Measurements from ENCODE around the gene HES1. TPM values are rescaled to one million over a fixed set of nuclear protein-coding genes. Genes with fewer than 3 reads are reported as not detected.

The HES1 gene
- total and polyA plus RNA-seq, 7 donors = 17.4 to 47.4 (median 28.4) TPM

DNA sequence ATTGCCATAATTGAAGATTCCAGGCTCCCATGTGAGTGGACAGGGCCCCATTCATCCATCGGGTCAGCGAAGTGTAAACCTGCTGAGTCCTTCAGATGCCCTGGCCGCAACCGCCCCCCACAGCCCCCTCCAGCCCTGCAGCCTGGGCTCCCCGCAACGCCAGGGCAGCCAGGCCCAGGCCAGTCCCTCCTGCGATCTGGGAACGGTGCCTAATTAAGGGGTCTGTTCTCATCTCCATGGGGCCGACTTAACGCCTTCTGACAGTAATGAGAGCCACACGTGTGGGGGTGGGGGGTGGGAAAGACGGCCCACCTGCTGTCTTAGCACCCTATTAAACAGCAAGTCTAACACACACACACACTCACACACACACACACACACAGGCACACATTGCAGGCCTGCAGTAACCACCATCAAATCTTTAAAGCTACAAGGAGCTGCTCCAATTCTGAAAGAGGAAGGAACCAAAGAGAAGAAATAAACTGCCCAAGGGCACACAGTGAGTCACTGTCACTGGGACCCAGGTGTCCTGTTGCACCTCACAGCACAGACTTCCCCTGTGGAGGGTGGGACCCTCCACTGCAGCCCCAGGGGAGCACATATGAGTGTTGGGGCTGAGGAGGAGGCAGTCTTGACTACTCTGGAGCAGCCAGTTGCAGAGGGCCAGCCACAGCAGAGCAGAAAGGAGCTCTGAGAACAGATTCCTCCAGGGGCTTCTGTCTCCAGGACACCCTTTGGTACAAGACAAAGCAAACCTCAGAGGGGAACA is 31.8 kb upstream of the HES1 start:
- DNase-seq = no peak
- Histone ChIP-seq H3K27me3 (no peaks in the 10 kb centered on the region), H3K4me3 (no peak overlapping the region), H3K9me3 (no peaks in the 10 kb centered on the region), H3K36me3 (no peaks in the 10 kb centered on the region), H3K4me1 (no peaks in the 10 kb centered on the region), H3K27ac (no peak overlapping the region)
- TF ChIP-seq, protein P1, sequence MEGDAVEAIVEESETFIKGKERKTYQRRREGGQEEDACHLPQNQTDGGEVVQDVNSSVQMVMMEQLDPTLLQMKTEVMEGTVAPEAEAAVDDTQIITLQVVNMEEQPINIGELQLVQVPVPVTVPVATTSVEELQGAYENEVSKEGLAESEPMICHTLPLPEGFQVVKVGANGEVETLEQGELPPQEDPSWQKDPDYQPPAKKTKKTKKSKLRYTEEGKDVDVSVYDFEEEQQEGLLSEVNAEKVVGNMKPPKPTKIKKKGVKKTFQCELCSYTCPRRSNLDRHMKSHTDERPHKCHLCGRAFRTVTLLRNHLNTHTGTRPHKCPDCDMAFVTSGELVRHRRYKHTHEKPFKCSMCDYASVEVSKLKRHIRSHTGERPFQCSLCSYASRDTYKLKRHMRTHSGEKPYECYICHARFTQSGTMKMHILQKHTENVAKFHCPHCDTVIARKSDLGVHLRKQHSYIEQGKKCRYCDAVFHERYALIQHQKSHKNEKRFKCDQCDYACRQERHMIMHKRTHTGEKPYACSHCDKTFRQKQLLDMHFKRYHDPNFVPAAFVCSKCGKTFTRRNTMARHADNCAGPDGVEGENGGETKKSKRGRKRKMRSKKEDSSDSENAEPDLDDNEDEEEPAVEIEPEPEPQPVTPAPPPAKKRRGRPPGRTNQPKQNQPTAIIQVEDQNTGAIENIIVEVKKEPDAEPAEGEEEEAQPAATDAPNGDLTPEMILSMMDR (IDR thresholded peaks at IDR 0.05) = no peak
- TF ChIP-seq POLR2AphosphoS5 (IDR thresholded peaks at IDR 0.05) (no peak), EP300 (IDR thresholded peaks at IDR 0.05) (no peak), POLR2A (IDR thresholded peaks at IDR 0.05) (no peak)
- intact Hi-C loops (cut with DNase I) = no loop called here
- WGBS, 2 donors = 56 to 64% methylated on average over 12 of the region's 12 CpGs

DNA sequence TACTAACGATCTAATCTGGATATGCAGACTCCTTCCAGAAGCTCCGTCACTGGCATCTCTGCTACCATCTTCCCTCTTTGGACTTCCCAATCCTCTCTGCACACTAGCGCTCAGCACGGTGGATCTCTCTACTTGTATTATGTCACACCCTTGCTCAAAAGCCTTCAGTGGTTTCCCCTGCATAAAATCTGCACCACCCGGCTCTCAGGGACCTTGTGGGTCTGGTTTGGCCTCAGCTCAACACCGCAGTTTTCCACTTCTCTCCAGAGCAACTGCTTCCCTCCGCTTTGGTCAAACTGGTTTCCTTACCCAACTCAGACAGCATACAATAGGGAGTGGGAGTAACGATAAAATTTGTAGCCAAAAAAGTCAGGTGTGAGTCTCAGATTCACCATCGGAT is 30.7 kb upstream of the HES1 start:
- DNase-seq = no peak

DNA sequence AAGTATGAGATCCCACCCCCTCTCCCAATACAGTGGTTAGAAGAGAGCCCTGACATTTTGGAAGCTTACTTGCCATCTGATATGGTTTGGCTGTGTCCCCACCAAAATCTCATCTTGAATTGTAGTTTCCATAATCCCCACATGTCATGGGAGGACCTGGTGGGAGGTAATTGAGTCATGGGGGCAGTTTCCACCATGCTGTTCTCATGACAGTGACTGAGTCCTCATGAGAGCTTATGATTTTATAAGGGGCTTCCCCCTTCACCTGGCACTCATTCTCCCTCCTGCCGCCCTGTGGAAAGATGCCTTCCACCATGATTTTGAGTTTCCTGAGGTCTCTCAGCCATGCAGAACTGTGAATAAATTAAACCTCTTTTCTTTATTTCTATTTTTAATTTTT is 28.8 kb upstream of the HES1 start:
- WGBS, 2 donors = 66 to 94% methylated on average over 1 of the region's 1 CpG
- Histone ChIP-seq H3K9me3 (no peaks in the 10 kb centered on the region), H3K4me3 (no peak overlapping the region), H3K4me1 (no peaks in the 10 kb centered on the region), H3K27ac (no peak overlapping the region), H3K36me3 (no peaks in the 10 kb centered on the region), H3K27me3 (no peaks in the 10 kb centered on the region)
- TF ChIP-seq POLR2AphosphoS5 (IDR thresholded peaks at IDR 0.05) (no peak), EP300 (IDR thresholded peaks at IDR 0.05) (no peak), POLR2A (IDR thresholded peaks at IDR 0.05) (no peak)
- TF ChIP-seq, protein P1 (IDR thresholded peaks at IDR 0.05) = no peak
- intact Hi-C loops (cut with DNase I) = no loop called here
- no peak for DNase-seq

More for the DNA sequence above, 30.7 kb upstream of the HES1 start:
- no peaks in the 10 kb centered on the region for H3K27me3 ChIP-seq
- H3K9me3 ChIP-seq = no peaks in the 10 kb centered on the region
- WGBS, 2 donors = 81 to 92% methylated on average over 9 of the region's 9 CpGs
- intact Hi-C loops (cut with DNase I) = no loop called here
- no peaks in the 10 kb centered on the region for H3K4me1 ChIP-seq
- TF ChIP-seq POLR2AphosphoS5 (IDR thresholded peaks at IDR 0.05) = no peak
- TF ChIP-seq, protein P1 (IDR thresholded peaks at IDR 0.05) = no peak
- no peak for TF ChIP-seq POLR2A (IDR thresholded peaks at IDR 0.05)
- TF ChIP-seq EP300 (IDR thresholded peaks at IDR 0.05) = no peak
- no peak overlapping the region for H3K4me3 ChIP-seq
- no peak overlapping the region for H3K27ac ChIP-seq
- no peaks in the 10 kb centered on the region for H3K36me3 ChIP-seq

DNA sequence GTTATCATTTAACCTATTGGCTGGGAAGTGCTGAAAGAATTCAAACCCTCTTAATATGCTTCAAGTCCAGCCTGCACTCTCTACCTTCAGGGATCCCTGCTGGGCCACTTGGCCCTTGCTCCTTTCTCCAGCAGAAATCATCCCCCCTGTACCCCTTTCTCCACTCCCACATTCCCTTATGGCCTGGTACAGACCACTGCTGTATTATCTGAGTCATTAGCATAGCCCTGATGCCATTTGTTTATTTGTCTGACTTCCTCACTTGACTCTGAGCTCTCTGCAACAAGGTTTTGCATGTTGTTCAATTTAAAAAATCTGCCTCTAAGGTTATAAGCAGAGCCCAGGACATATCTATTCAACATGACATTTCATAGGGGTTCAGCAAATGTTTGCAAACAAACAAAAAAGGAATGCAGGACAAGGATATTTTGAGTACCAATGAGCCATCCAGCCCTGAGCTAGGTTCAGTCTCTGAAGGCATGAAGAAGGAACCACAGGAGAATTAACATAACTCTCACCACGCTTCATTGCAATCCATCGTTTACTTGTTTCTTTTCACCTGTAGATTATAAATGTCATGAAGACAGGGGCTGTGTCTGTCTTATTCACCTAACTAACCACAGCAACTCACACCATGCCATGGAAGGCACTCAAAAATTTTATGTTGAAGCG is 26.6 kb upstream of the HES1 start:
- DNase-seq = no peak
- H3K27me3 ChIP-seq = no peaks in the 10 kb centered on the region
- no peak overlapping the region for H3K4me3 ChIP-seq
- WGBS, 2 donors = 81 to 87% methylated on average over 3 of the region's 3 CpGs
- intact Hi-C loops (cut with DNase I) = no loop called here
- no peak for TF ChIP-seq POLR2AphosphoS5 (IDR thresholded peaks at IDR 0.05)
- TF ChIP-seq, protein P1 (IDR thresholded peaks at IDR 0.05) = no peak
- no peaks in the 10 kb centered on the region for H3K4me1 ChIP-seq
- no peaks in the 10 kb centered on the region for H3K36me3 ChIP-seq
- H3K9me3 ChIP-seq = no peaks in the 10 kb centered on the region
- H3K27ac ChIP-seq = no peak overlapping the region

All from sigmoid colon (tissue), 7 donors.